ENCODE data around the gene ADTRP.

Gene ADTRP

DNA sequence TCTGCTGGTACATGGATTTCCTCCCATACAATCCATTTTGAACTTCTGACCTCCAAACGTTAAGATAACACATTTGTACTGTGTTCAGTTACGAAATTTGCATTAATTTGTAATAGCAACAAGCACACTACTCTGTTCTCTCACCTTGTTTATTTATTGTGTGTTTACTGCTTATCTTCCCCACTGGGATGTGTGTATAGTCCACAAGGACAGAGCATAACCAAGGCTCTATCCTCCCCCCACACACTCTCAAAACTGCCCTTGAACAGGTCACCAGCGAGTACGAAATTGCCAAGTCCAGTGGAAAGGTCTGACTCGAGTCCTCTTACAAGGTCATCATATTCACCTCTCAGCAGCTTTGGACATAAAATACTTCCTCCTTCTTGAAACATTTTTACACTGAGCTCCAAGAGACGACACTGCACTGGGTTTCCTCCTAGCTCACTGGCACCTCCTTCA, 18.6 kb downstream of the ADTRP start:
- H3K4me1 ChIP-seq (ENCODE audit: control insufficient read depth in 1 of 2, insufficient read depth in 1 of 2, low read depth in 1 of 2, low read length in 1 of 2): no peaks in the 10 kb centered on the region
- H3K4me3 ChIP-seq (ENCODE audit: low read depth in 1 of 2, low read length in 1 of 2): no peak overlapping the region
- no peaks in the 10 kb centered on the region for H3K27me3 ChIP-seq
- no peak for TF ChIP-seq CTCF (IDR thresholded peaks at IDR 0.05)
- no peaks in the 10 kb centered on the region for H3K9me3 ChIP-seq
- H3K36me3 ChIP-seq: no peaks in the 10 kb centered on the region
- H3K27ac ChIP-seq: no peak overlapping the region

DNA sequence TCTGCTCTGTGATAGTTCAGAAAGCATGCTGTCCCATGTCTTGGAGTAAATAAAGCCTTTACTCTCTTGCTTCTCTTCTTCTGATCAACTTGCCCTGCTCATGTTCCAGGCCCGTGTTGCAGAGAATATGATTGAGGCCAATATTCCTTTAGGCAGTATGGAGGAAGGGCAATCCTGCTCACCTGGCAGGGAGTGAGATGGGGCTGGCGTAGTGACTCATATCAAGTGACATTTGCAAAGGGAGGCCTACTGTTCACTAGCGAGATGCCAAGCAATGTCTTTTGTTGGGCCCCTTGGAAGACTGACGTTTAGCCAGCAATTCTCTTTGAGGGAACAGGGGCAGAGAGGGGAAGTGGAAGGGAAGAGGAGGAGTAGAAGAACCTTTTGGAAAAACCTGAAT, 19.7 kb downstream of the ADTRP start:
- Histone ChIP-seq H3K4me1 (ENCODE audit: control insufficient read depth in 1 of 2, insufficient read depth in 1 of 2, low read depth in 1 of 2, low read length in 1 of 2) (no peaks in the 10 kb centered on the region), H3K4me3 (ENCODE audit: low read depth in 1 of 2, low read length in 1 of 2) (no peak overlapping the region), H3K27me3 (no peaks in the 10 kb centered on the region), H3K36me3 (no peaks in the 10 kb centered on the region), H3K9me3 (no peaks in the 10 kb centered on the region), H3K27ac (no peak overlapping the region)
- no peak for TF ChIP-seq CTCF (IDR thresholded peaks at IDR 0.05)

DNA sequence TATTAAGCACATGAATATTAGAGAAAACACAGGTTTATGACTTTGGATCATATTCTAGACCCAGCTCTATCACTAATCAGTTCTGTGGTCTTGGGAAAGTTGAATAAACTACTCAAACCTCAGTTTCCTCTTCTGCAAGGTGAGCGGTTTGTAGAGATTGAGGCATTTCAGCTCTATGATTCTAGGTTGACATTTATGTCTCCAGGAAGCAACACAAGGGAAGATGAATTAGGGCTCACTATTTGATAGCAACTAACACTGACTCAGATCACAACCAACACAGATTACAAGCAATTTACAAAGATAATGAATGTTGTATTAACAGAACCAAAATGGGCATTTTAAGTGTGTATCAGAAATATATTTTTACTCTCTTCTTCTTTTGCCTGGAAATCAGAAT, 21.9 kb downstream of the ADTRP start:
- H3K27ac ChIP-seq: no peak overlapping the region
- TF ChIP-seq CTCF (IDR thresholded peaks at IDR 0.05): no peak
- no peaks in the 10 kb centered on the region for H3K36me3 ChIP-seq
- no peaks in the 10 kb centered on the region for H3K4me1 ChIP-seq (ENCODE audit: control insufficient read depth in 1 of 2, insufficient read depth in 1 of 2, low read depth in 1 of 2, low read length in 1 of 2)
- H3K27me3 ChIP-seq: no peaks in the 10 kb centered on the region
- no peak overlapping the region for H3K4me3 ChIP-seq (ENCODE audit: low read depth in 1 of 2, low read length in 1 of 2)
- H3K9me3 ChIP-seq: no peaks in the 10 kb centered on the region

DNA sequence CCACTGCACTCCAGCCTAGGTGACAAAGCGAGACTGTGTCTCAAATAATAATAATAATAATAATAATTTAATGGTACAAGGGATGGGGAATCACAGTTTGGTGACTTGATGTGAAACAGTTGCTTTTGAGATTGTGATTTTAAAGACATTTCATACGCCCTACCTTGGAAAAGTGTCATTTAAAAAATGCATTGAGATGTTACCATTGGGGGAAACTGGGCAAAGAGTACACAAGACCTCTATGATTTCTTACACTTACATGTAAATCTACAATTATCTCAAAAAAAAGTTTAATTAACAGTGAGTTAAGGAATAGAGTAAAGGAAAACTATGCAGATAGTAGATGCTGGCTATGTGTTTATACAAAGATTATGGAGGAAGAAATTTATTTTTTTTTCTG, 22.3 kb downstream of the ADTRP start:
- TF ChIP-seq CTCF (IDR thresholded peaks at IDR 0.05): no peak
- Histone ChIP-seq H3K36me3 (no peaks in the 10 kb centered on the region), H3K27me3 (no peaks in the 10 kb centered on the region), H3K4me3 (ENCODE audit: low read depth in 1 of 2, low read length in 1 of 2) (no peak overlapping the region), H3K27ac (no peak overlapping the region), H3K4me1 (ENCODE audit: control insufficient read depth in 1 of 2, insufficient read depth in 1 of 2, low read depth in 1 of 2, low read length in 1 of 2) (no peaks in the 10 kb centered on the region), H3K9me3 (no peaks in the 10 kb centered on the region)

DNA sequence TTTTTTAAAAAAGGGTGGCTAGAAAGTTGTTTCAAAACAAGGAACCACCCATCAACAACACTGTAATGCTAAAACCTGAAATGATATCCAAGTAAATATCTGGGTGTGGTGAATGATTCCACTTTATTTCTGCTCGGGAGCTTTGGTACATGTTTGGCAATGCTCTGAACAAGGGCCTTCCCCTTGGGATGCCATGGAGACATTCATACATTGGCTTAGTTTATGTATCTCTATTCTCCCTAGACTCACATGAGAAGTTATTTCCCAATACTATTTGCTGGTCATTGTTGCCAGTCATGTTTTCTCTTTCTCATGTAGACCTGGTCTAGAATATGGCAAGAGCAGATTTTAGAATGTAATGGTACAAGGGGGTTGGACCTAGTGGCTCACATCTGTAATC, 22.9 kb downstream of the ADTRP start:
- Histone ChIP-seq H3K9me3 (no peaks in the 10 kb centered on the region), H3K27ac (no peak overlapping the region), H3K36me3 (no peaks in the 10 kb centered on the region), H3K4me3 (ENCODE audit: low read depth in 1 of 2, low read length in 1 of 2) (no peak overlapping the region), H3K4me1 (ENCODE audit: control insufficient read depth in 1 of 2, insufficient read depth in 1 of 2, low read depth in 1 of 2, low read length in 1 of 2) (no peaks in the 10 kb centered on the region), H3K27me3 (no peaks in the 10 kb centered on the region)
- no peak for TF ChIP-seq CTCF (IDR thresholded peaks at IDR 0.05)

All from neutrophil (primary cell).